ENCODE data around the gene LBH.

GRCh38 chr2:30192314-30192713 lies 39.0 kb upstream of the LBH start:
- TF ChIP-seq CTCF (IDR thresholded peaks at IDR 0.05) (no peak), ZFX (IDR thresholded peaks at IDR 0.05; ENCODE audit: borderline replicate concordance) (no peak)

All from 22Rv1 (cell line).